Nephron progenitor cell (in vitro differentiated cells): ENCODE results near the gene HIC1.

Experiments
- DNase-seq: peaks from one replicate; pipeline ENCODE4 v3.0.0; 2021
- H3K27ac Mint-ChIP-seq: 2 replicates; pipeline ENCODE4 v1.8.0; 2021; ENCODE audit warnings: mild to moderate bottlenecking, moderate library complexity, mixed read lengths
- H3K27me3 Mint-ChIP-seq: 2 replicates; pipeline ENCODE4 v1.8.0; 2021; ENCODE audit warnings: mild to moderate bottlenecking, low read depth, mixed read lengths; ENCODE audit not compliant: poor library complexity
- H3K36me3 Mint-ChIP-seq: 2 replicates; pipeline ENCODE4 v1.8.0; 2021; ENCODE audit warnings: low read depth, mixed read lengths
- H3K4me1 Mint-ChIP-seq: 2 replicates; pipeline ENCODE4 v1.8.0; 2021; ENCODE audit warnings: mixed read lengths
- H3K4me3 Mint-ChIP-seq: 2 replicates; pipeline ENCODE4 v1.8.0; 2021; ENCODE audit warnings: mild to moderate bottlenecking, moderate library complexity, mixed read lengths
- H3K9me3 Mint-ChIP-seq: 2 replicates; pipeline ENCODE4 v1.8.0; 2021; ENCODE audit warnings: mild to moderate bottlenecking, moderate library complexity, mixed read lengths
- CTCF ChIP-seq: fragments of 200-600 bp; sonication (generic); IDR thresholded peaks from 2 replicates; pipeline ENCODE4 v1.5.0; 2021; ENCODE audit warnings: antibody characterized with exemption

HIC1 gene

GRCh38 chr17:2083613-2084035, 28.7 kb downstream of the HIC1 start:
- Mint-ChIP-seq H3K4me1 (peaks cover 49% of the 10 kb centered on the region), H3K9me3 (no peaks in the 10 kb centered on the region), H3K4me3 (no peak overlapping the region), H3K27ac (peak overlapping the region; percentile 88), H3K36me3 (peaks cover 40% of the 10 kb centered on the region), H3K27me3 (no peaks in the 10 kb centered on the region)
- TF ChIP-seq CTCF: no peak
- no peak for DNase-seq

GRCh38 chr17:2084036-2084765, 29.3 kb downstream of the HIC1 start:
- TF ChIP-seq CTCF: no peak
- Mint-ChIP-seq H3K9me3 (no peaks in the 10 kb centered on the region), H3K4me1 (peaks cover 55% of the 10 kb centered on the region), H3K36me3 (peaks cover 34% of the 10 kb centered on the region), H3K4me3 (no peak overlapping the region), H3K27me3 (no peaks in the 10 kb centered on the region), H3K27ac (peak overlapping the region; percentile 96)
- DNase-seq: no peak

GRCh38 chr17:2084766-2085647, 30.1 kb downstream of the HIC1 start:
- H3K36me3 Mint-ChIP-seq: peaks cover 26% of the 10 kb centered on the region
- H3K9me3 Mint-ChIP-seq: no peaks in the 10 kb centered on the region
- no peak for DNase-seq
- H3K27me3 Mint-ChIP-seq: no peaks in the 10 kb centered on the region
- TF ChIP-seq CTCF: no peak
- peaks cover 63% of the 10 kb centered on the region for H3K4me1 Mint-ChIP-seq
- peak overlapping the region; percentile 96 for H3K27ac Mint-ChIP-seq
- no peak overlapping the region for H3K4me3 Mint-ChIP-seq

- Mint-ChIP-seq H3K36me3 (peaks cover 22% of the 10 kb centered on the region), H3K27ac (peak overlapping the region; percentile 66), H3K9me3 (no peaks in the 10 kb centered on the region), H3K4me3 (peak overlapping the region; percentile 7), H3K27me3 (no peaks in the 10 kb centered on the region), H3K4me1 (peaks cover 69% of the 10 kb centered on the region)
- no peak for DNase-seq
- no peak for TF ChIP-seq CTCF
These were observed 30.7 kb downstream of the HIC1 start for GRCh38 chr17:2085648-2085949.

- TF ChIP-seq CTCF: no peak
- Mint-ChIP-seq H3K9me3 (no peaks in the 10 kb centered on the region), H3K27me3 (peaks cover 3% of the 10 kb centered on the region), H3K4me1 (peaks cover 76% of the 10 kb centered on the region), H3K36me3 (peaks cover 21% of the 10 kb centered on the region), H3K4me3 (no peak overlapping the region), H3K27ac (no peak overlapping the region)
- no peak for DNase-seq
These were observed 31.4 kb downstream of the HIC1 start for GRCh38 chr17:2086306-2086705.
